Hematopoietic multipotent progenitor cell treated with erythropoietin and hydrocortisone succinate and interleukin-3 and kit ligand, for 8 days (in vitro differentiated cells): Measurements from ENCODE around the gene CCR3.

ENCODE experiments used
- DNase-seq: peaks from one replicate; pipeline ENCODE4 v3.0.0-alpha.2; 2015

The CCR3 gene

DNA sequence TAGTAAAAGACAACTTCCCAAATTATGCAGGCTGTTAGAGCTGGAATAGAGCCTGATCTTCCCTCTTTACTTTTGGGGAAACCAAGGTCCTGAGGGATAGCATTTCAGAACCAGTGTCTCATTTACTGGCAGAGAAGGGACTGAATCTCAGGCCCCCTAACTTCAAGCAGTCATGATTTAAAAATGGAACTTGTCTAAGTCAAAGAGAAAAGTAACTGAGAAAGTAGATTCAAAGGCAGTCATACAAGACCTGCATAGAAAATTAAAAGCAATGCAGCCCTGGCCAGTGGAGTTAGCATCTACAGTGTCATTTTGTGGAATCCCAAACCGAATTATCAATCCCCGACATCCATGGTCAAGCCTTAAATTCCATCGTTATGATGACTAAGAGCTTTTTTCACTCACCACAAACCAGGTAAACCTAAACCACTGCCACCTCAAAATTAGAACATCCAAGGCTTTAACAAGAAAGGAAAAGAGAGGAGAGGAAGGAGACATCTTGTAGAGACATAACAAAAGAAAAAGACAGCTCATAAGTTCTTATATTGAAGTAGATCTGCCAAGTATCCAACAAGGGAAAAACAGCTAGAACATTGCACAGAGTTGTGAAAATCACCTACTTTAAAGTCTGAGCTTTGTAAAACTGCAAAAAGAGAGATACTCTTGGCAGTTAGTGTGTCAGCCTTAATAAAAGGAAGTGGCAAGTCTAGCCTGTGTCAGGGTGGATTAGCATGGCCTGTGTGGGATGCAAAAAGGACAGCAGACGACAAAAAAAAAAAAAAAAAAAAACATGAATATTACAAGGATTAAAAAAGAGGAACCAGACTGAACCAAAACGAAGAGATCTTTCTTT lies 57.6 kb downstream of the CCR3 start:
- DNase-seq, result no peak

DNA sequence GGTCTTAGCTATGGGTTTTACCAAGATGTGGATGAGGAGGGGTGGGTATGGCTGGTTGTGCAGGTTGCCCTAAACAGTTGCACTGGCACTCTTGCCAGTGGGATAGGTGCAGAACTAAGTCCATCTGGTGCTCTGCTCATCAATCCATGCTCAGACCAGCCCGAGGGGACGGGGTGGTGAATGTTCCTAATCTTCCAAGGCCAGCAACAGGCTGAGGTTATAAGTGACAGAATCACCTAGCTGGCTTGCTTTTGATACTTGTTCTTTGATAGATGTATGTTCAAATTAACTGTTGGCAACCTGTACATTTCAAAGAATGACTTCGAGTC lies 58.2 kb downstream of the CCR3 start:
- DNase-seq, result no peak

DNA sequence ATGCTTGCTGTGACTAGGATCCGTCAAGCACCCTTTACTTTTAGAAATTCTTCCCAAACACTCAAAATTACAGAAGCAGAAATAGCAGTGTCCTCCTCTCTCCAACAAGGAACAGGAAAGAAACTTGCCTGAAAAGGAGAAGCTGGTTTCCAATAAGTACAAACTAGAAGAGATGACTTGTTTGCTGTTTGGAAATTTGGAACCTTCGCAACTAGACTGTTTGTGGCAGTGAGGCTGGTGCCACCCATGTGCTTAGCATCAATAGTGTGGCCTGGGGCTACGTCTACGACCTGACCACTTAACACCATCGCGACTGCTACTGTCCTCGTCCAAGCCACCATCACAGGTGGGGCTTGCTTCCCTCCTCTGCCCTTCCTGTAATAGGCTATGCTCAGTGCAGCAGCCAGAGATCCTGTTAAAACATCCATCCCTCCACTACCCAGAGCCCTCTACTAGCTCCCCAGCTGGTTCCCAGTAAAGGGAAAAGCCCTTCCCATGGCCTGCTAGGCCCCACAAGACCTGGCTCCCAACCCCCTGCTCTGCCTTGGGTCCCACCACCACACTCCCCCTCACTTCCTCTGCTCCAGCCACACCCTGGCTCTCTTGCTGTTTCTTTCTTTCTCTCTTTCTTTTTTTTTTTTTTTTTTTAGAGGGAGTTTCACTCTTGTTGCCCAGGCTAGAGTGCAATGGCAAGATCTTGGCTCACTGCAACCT lies 59.0 kb downstream of the CCR3 start:
- DNase-seq, result no peak

DNA sequence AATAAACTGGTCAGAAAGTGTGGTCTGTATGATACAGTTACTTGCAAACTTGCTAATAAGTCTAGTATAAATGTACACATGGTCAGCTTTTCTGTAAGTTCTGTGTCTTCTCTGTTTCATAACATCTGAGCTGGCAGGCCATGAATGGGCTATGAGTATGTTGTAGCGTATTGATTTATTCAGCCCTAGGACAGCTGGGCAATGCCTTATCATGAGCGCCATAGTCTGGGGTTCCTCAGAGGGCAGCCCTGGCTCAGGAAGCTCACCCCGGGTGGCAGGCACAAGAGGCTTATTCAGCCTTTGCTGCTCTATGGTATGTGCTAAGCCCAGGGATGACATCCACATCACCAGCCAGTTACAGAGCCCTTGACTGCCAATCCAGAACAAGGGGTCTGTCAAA lies 61.0 kb downstream of the CCR3 start:
- no peak for DNase-seq

DNA sequence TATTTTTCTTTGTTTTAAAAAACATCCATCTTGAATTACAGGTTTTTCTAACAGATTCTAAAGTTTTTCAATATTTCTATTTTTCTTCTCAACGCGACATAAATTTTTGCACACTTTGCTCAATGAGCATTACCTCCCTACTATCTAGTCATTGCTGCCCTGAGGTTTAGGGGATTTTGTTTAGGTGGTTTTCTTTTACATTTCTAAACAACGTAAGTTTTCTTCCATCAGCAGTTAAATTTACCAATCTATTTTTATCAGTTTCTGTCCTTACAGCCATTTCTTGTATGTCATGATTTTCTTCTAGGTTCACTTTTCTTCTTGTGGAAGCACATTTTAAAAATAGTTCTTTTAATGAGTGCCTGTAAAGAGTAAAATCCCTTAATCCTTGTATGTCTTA lies 62.5 kb downstream of the CCR3 start:
- no peak for DNase-seq

DNA sequence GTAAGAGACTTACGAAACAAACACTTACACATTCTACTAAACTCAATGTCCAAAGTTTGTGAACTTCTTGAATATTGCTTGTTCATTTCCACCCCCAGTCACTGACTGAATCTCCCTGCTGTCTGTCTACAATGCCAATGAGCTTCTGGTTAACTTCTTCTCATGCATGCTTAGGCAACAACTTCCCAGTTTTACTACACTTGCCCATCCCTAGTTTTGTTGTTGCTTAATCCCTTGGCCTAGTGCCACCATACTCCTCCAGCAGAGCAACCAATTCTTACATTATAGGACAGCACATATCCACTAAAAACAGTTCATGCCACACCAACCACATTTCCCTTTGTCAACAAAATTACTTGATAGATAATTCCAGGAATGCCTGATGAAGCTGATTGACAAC lies 70.7 kb downstream of the CCR3 start:
- DNase-seq, result no peak

DNA sequence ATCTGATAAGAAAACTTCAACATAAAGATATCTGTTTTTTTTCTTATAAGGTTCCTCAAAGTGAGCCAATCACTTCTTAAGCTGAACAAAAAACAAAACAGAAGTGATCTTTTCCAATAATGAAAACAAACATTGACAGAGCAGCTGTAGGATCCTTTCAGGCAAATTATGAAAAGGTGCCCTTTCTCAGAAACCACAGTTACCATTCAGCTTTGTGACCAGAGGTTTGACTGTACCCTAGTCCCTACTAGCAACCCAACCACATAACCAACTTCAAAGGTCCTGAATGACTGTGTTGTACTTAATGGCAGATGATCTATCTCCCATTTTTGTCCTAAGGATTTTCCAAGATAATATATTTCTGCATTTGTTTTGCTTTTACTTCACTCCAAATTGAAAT lies 72.3 kb downstream of the CCR3 start:
- no peak for DNase-seq

DNA sequence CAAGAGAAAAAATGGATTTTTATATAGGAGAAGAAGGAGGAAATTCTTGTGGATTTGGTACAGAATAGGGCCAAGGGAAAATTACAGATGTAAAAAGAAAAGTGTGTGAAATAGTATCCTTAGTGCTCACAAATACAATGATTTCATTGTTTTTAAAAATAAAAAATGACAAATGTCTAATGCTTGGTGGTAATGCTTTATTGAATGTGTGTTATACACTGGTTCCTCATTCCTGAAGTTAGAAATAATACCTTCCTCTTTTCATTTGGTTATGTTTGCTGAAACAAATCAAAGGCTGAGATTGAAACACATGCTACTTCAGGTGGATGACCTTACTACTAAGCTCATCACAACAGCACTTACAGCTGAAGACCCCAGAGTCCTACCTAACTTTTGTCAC lies 73.9 kb downstream of the CCR3 start:
- no peak for DNase-seq
